WTC11 (cell line): ENCODE data around the gene FAM151A. TPM values are rescaled to one million over a fixed set of nuclear protein-coding genes. Genes with fewer than 3 reads are reported as not detected.

Experiments
- ATAC-seq: fragments of 200-7000 bp; cut with Tn5 transposase; 2 replicates; pipeline ENCODE4 v1.10.0; 2021; ENCODE audit warnings: mild to moderate bottlenecking, moderate library complexity
- Bru-seq: library from RNA; stranded (reverse); fragments of 400-500 nt; gene quantifications from one replicate; lab custom pipeline; 2021; lab: Mats Ljungman, UMichigan
- CTCF ChIA-PET: fragments of 300-600 bp; sonication (Branson Sonifier 250); formaldehyde crosslinking; loops from one replicate; lab custom pipeline; 2021; ENCODE audit warnings: antibody characterized with exemption; lab: Charles Lee
- POLR2A ChIA-PET: fragments of 350-600 bp; sonication (Branson Sonifier 250); formaldehyde crosslinking; loops from one replicate; lab custom pipeline; 2021; ENCODE audit warnings: antibody characterized with exemption; lab: Charles Lee
- DNase-seq: peaks from one replicate; pipeline ENCODE4 v3.0.0; 2021; ENCODE audit warnings: low spot score
- H3K27ac Mint-ChIP-seq: 2 replicates; pipeline ENCODE4 v1.8.0; 2021; ENCODE audit warnings: mixed read lengths
- H3K27me3 Mint-ChIP-seq: 2 replicates; pipeline ENCODE4 v1.8.0; 2021; ENCODE audit warnings: low read depth, mild to moderate bottlenecking, moderate library complexity, mixed read lengths
- H3K36me3 Mint-ChIP-seq: 2 replicates; pipeline ENCODE4 v1.8.0; 2021; ENCODE audit warnings: mixed read lengths
- H3K4me1 Mint-ChIP-seq: 2 replicates; pipeline ENCODE4 v1.8.0; 2022; ENCODE audit warnings: mixed read lengths
- H3K4me3 Mint-ChIP-seq: 2 replicates; pipeline ENCODE4 v1.8.0; 2021; ENCODE audit warnings: mild to moderate bottlenecking, moderate library complexity, mixed read lengths
- H3K9me3 Mint-ChIP-seq: 2 replicates; pipeline ENCODE4 v1.8.0; 2021; ENCODE audit warnings: mixed read lengths
- ATF3 ChIP-seq: sonication (generic); formaldehyde crosslinking; conservative IDR thresholded peaks from 2 replicates; pipeline ENCODE4 v1.8.1; 2022; ENCODE audit warnings: mild to moderate bottlenecking, missing genetic modification reagents
- CREB1 ChIP-seq: sonication (generic); formaldehyde crosslinking; IDR thresholded peaks from 2 replicates; pipeline ENCODE4 v1.8.0; 2023; ENCODE audit warnings: mild to moderate bottlenecking, missing genetic modification reagents
- E2F4 ChIP-seq: sonication (generic); formaldehyde crosslinking; IDR thresholded peaks from 2 replicates; pipeline ENCODE4 v1.8.1; 2022; ENCODE audit warnings: low read depth, mild to moderate bottlenecking, moderate library complexity, missing genetic modification reagents, borderline replicate concordance
- E2F5 ChIP-seq: sonication (generic); formaldehyde crosslinking; IDR thresholded peaks from 2 replicates; pipeline ENCODE4 v1.8.1; 2022; ENCODE audit warnings: mild to moderate bottlenecking, moderate library complexity, missing genetic modification reagents
- ELF4 ChIP-seq: sonication (generic); formaldehyde crosslinking; IDR thresholded peaks from 2 replicates; pipeline ENCODE4 v1.8.1; 2022; ENCODE audit warnings: low read depth, mild to moderate bottlenecking, moderate library complexity, missing genetic modification reagents
- ERG ChIP-seq: fragments of 250-450 bp; sonication (Bioruptor Pico); IDR thresholded peaks from 2 replicates; pipeline ENCODE4 v1.8.0; 2021; ENCODE audit warnings: mild to moderate bottlenecking
- RELA ChIP-seq: sonication (generic); formaldehyde crosslinking; IDR thresholded peaks from 2 replicates; pipeline ENCODE4 v1.8.1; 2022; ENCODE audit warnings: missing genetic modification reagents, mild to moderate bottlenecking, borderline replicate concordance
- TP53 ChIP-seq: sonication (generic); formaldehyde crosslinking; IDR thresholded peaks from 2 replicates; pipeline ENCODE4 v1.8.1; 2023; ENCODE audit warnings: mild to moderate bottlenecking, missing genetic modification reagents
- USF1 ChIP-seq: sonication (generic); formaldehyde crosslinking; IDR thresholded peaks from 2 replicates; pipeline ENCODE4 v1.8.0; 2022; ENCODE audit warnings: mild to moderate bottlenecking, missing genetic modification reagents
- USF2 ChIP-seq: sonication (generic); formaldehyde crosslinking; IDR thresholded peaks from 2 replicates; pipeline ENCODE4 v1.8.1; 2023; ENCODE audit warnings: mild to moderate bottlenecking, missing genetic modification reagents, moderate library complexity
- ZNF219 ChIP-seq: sonication (generic); formaldehyde crosslinking; IDR thresholded peaks from 2 replicates; pipeline ENCODE4 v1.8.0; 2023; ENCODE audit warnings: missing genetic modification reagents, mild to moderate bottlenecking, borderline replicate concordance
- ZNF232 ChIP-seq: sonication (generic); formaldehyde crosslinking; IDR thresholded peaks from 2 replicates; pipeline ENCODE4 v1.8.0; 2022; ENCODE audit warnings: mild to moderate bottlenecking, missing genetic modification reagents
- ZNF317 ChIP-seq: sonication (generic); formaldehyde crosslinking; IDR thresholded peaks from 2 replicates; pipeline ENCODE4 v1.8.1; 2023; ENCODE audit warnings: low read depth, mild to moderate bottlenecking, moderate library complexity, missing genetic modification reagents, borderline replicate concordance
- ZNF532 ChIP-seq: fragments of 250-450 bp; sonication (Bioruptor Pico); IDR thresholded peaks from 2 replicates; pipeline ENCODE4 v1.9.0; 2021; ENCODE audit warnings: mild to moderate bottlenecking, borderline replicate concordance
- long read RNA-seq, 3 experiments: library from RNA in 1 of 3; library from capped mRNA in 1 of 3; library from polyadenylated mRNA in 1 of 3; unstranded in 2 of 3; stranded (forward) in 1 of 3; transcript quantifications; one replicate each; pipeline ENCODE4 v2.0.0, GENCODE V29; 2021
- total RNA-seq: library from RNA; stranded (reverse); gene quantifications from 3 replicates; pipeline ENCODE4 v1.2.3, GENCODE V29; 2021

Gene FAM151A
- total RNA-seq, result 0.11 TPM in 1 of 3 replicates, not detected in the others
- Bru-seq, nascent RNA, result not detected
- long read RNA-seq, experiment 1, result 0 reads
- long read RNA-seq, experiment 2, result 0 reads
- long read RNA-seq, experiment 3, partial matches to known transcripts, result 0 of 2 reads
- long read RNA-seq, experiment 3, other reads (novel, unspliced or antisense), result 0 of 2 reads

GRCh38 chr1:54623216-54624007 is at the start of gene FAM151A:
Gene FAM151A (minus strand): TSS chr1:54623525. CDS start chr1:54623395, 130 bp downstream.
- H3K4me3 Mint-ChIP-seq, result no peak within 1 kb of the TSS
- ATAC-seq, result no peak; the same call in 1 of the 2 replicates
- H3K9me3 Mint-ChIP-seq, result no peaks in the 10 kb centered on the region
- TF ChIP-seq RELA (CRISPR knock-in tag) (no peak), ERG (CRISPR knock-in tag) (no peak), ELF4 (CRISPR knock-in tag) (no peak), ZNF219 (CRISPR knock-in tag) (no peak), ZNF532 (CRISPR knock-in tag) (no peak), USF2 (no peak), E2F5 (no peak), E2F4 (CRISPR knock-in tag) (no peak), ATF3 (no peak), TP53 (CRISPR knock-in tag) (no peak), ZNF317 (CRISPR knock-in tag) (no peak), CREB1 (CRISPR knock-in tag) (no peak), USF1 (CRISPR knock-in tag) (no peak), ZNF232 (CRISPR knock-in tag) (no peak)
- no peak for DNase-seq
- no peaks in the 10 kb centered on the region for H3K36me3 Mint-ChIP-seq
- H3K27ac Mint-ChIP-seq, result no peak within 1 kb of the TSS
- H3K4me1 Mint-ChIP-seq, result no peaks in the 10 kb centered on the region
- ChIA-PET POLR2A (interaction anchor here (0.7 kb wide), 1 partner anchor 76 kb away, joined by 3 read pairs; the partner anchor contains the start of gene ACOT11), CTCF (no interaction called here)
- no peaks in the 10 kb centered on the region for H3K27me3 Mint-ChIP-seq
